Measurements from ENCODE around the gene SH2D4B. TPM values are rescaled to one million over a fixed set of nuclear protein-coding genes. Genes with fewer than 3 reads are reported as not detected.

SH2D4B gene
- total RNA-seq, 1 experiment from 2014 or later, result 0.22 TPM

GRCh38 chr10:80526218-80526617, 11.5 kb upstream of the SH2D4B start (continued):
- TF ChIP-seq REST (IDR thresholded peaks at IDR 0.05; ENCODE audit: low read depth), result no peak

- POLR2A ChIA-PET, result no interaction called here
- ATAC-seq (no peak), DNase-seq (ENCODE audit: low read depth, low spot score) (no peak)
- RAD21 ChIA-PET (ENCODE audit: low non-redundant PET in 1 of 2, low total read pairs in 2 of 2, uncharacterized antibody in 2 of 2, unreplicated experiment in 2 of 2), result no interaction called here
- no peak overlapping the region for H3K4me3 ChIP-seq (replicated peaks in 1 of 2; ENCODE audit: low read depth in 1 of 2, low read length in 2 of 2)
- H2AFZ ChIP-seq (ENCODE audit: low read depth, low read length, poor library complexity, severe bottlenecking), result no peak overlapping the region
- no peaks in the 10 kb centered on the region for H3K79me2 ChIP-seq (ENCODE audit: insufficient read depth, low read length)
- CTCF ChIA-PET, result interaction anchor here (1.3 to 2.0 kb wide), 2 partner anchors 10 to 21 kb away, joined by 4 read pairs; no protein-coding TSS in a partner anchor
- no peaks in the 10 kb centered on the region for H3K9me3 ChIP-seq (ENCODE audit: control insufficient read depth in 1 of 2, insufficient read depth in 1 of 2, low read depth in 1 of 2, low read length in 2 of 2)
- H3K4me2 ChIP-seq (ENCODE audit: low read length), result no peak overlapping the region
- no peaks in the 10 kb centered on the region for H3K36me3 ChIP-seq (ENCODE audit: control insufficient read depth in 1 of 2, insufficient read depth in 2 of 2, low read length in 2 of 2)
- no peaks in the 10 kb centered on the region for H3K9me2 ChIP-seq (ENCODE audit: insufficient read depth)
- H3K4me1 ChIP-seq (ENCODE audit: control insufficient read depth in 1 of 2, insufficient read depth in 2 of 2, low read length in 2 of 2), result peaks cover 0 to 4% of the 10 kb centered on the region in 2 experiments; a peak in 1 of 4 replicates
- H3K27ac ChIP-seq (ENCODE audit: low read depth, low read length), result no peak overlapping the region
- no peak overlapping the region for H3K9ac ChIP-seq (ENCODE audit: low read length)
- intact Hi-C loops (cut with micrococcal nuclease), result no loop called here
- TF ChIP-seq SIN3A (IDR thresholded peaks at IDR 0.05; ENCODE audit: low read depth) (no peak), CEBPB (IDR thresholded peaks at IDR 0.05; ENCODE audit: low read depth) (no peak), JUND (IDR thresholded peaks at IDR 0.05) (no peak), EZH2 (IDR thresholded peaks at IDR 0.05) (no peak), CTCF (IDR thresholded peaks at IDR 0.05 in 2 of 3, conservative IDR thresholded peaks at IDR 0.05 in 1 of 3; ENCODE audit: borderline replicate concordance in 1 of 3, insufficient read depth in 1 of 3, low read depth in 2 of 3, low read length in 2 of 3) (no peak), ATF3 (IDR thresholded peaks at IDR 0.05) (no peak), ZFX (IDR thresholded peaks at IDR 0.05) (no peak)
- H4K20me1 ChIP-seq (ENCODE audit: insufficient read depth), result no peaks in the 10 kb centered on the region
- no TSS peak for BruUV-seq (replicated peaks)
- H3K27me3 ChIP-seq (ENCODE audit: insufficient read depth, low read length), result no peaks in the 10 kb centered on the region
Measured at GRCh38 chr10:80526742-80527141, 11.0 kb upstream of the SH2D4B start.
